Neural crest cell (in vitro differentiated cells): Measurements from ENCODE around the gene DCAF11. TPM values are rescaled to one million over a fixed set of nuclear protein-coding genes. Genes with fewer than 3 reads are reported as not detected.

Experiments used
- DNase-seq: peaks from one replicate; pipeline ENCODE4 v3.0.0; 2021; ENCODE audit warnings: low read depth, mixed read lengths, low spot score
- H3K27ac Mint-ChIP-seq: one replicate; pipeline ENCODE4 v1.8.0; 2021; ENCODE audit warnings: mild to moderate bottlenecking, mixed read lengths; ENCODE audit not compliant: unreplicated experiment
- H3K27me3 Mint-ChIP-seq: 2 replicates; pipeline ENCODE4 v1.8.0; 2021; ENCODE audit warnings: low read depth, mild to moderate bottlenecking, mixed read lengths
- H3K36me3 Mint-ChIP-seq: 2 replicates; pipeline ENCODE4 v1.8.0; 2021; ENCODE audit warnings: low read depth, mild to moderate bottlenecking, mixed read lengths
- H3K4me1 Mint-ChIP-seq: 2 replicates; pipeline ENCODE4 v1.8.0; 2021; ENCODE audit warnings: mixed read lengths
- H3K4me3 Mint-ChIP-seq: one replicate; pipeline ENCODE4 v1.8.0; 2021; ENCODE audit warnings: mild to moderate bottlenecking, mixed read lengths
- H3K9me3 Mint-ChIP-seq: 2 replicates; pipeline ENCODE4 v1.8.0; 2021; ENCODE audit warnings: mixed read lengths
- CTCF ChIP-seq: fragments of 200-600 bp; sonication (generic); conservative IDR thresholded peaks from 2 replicates; pipeline ENCODE4 v1.5.0; 2021; ENCODE audit warnings: antibody characterized with exemption, mild to moderate bottlenecking
- total RNA-seq: library from RNA; stranded (reverse); gene quantifications from 2 replicates; pipeline ENCODE4 v1.2.1, GENCODE V29; 2021

The DCAF11 gene
- total RNA-seq, 1 donor from 2014 or later = 53.9 TPM

GRCh38 chr14:24146453-24146977 lies 31.9 kb downstream of the DCAF11 start, which contains the start of gene PSME2:
TSS of gene PSME2 (minus strand) at chr14:24146610. CDS start at chr14:24146581, 29 bp downstream.
- DNase-seq = peak; percentile 95
- Mint-ChIP-seq H3K9me3 (no peaks in the 10 kb centered on the region), H3K4me1 (peaks cover 31% of the 10 kb centered on the region), H3K27me3 (no peaks in the 10 kb centered on the region), H3K36me3 (no peaks in the 10 kb centered on the region), H3K4me3 (peak within 1 kb of the TSS; percentile 99), H3K27ac (peak within 1 kb of the TSS; percentile 91)
- no peak for TF ChIP-seq CTCF

- peak; percentile 93 for DNase-seq
- H3K4me1 Mint-ChIP-seq = peaks cover 25% of the 10 kb centered on the region
- no peaks in the 10 kb centered on the region for H3K36me3 Mint-ChIP-seq
- TF ChIP-seq CTCF = no peak
- H3K9me3 Mint-ChIP-seq = no peaks in the 10 kb centered on the region
- H3K27ac Mint-ChIP-seq = peak within 1 kb of the TSS; percentile 91
- peak within 1 kb of the TSS; percentile 99 for H3K4me3 Mint-ChIP-seq
- H3K27me3 Mint-ChIP-seq = no peaks in the 10 kb centered on the region
Observed at GRCh38 chr14:24146978-24147760, 32.6 kb downstream of the DCAF11 start, which contains the start of gene RNF31. TSS of gene RNF31 (plus strand) at chr14:24147498. CDS start at chr14:24147699, 201 bp downstream.

- no peaks in the 10 kb centered on the region for H3K9me3 Mint-ChIP-seq
- peak overlapping the region; percentile 99 for H3K4me3 Mint-ChIP-seq
- TF ChIP-seq CTCF = no peak
- no peak for DNase-seq
- H3K36me3 Mint-ChIP-seq = no peaks in the 10 kb centered on the region
- no peaks in the 10 kb centered on the region for H3K27me3 Mint-ChIP-seq
- peak overlapping the region; percentile 62 for H3K27ac Mint-ChIP-seq
- H3K4me1 Mint-ChIP-seq = peaks cover 25% of the 10 kb centered on the region
Observed at GRCh38 chr14:24147761-24148428, 33.3 kb downstream of the DCAF11 start.

GRCh38 chr14:24149302-24149969 lies 34.9 kb downstream of the DCAF11 start:
- H3K36me3 Mint-ChIP-seq = peaks cover under 1% of the 10 kb centered on the region
- H3K27ac Mint-ChIP-seq = no peak overlapping the region
- peak overlapping the region; percentile 99 for H3K4me3 Mint-ChIP-seq
- no peaks in the 10 kb centered on the region for H3K27me3 Mint-ChIP-seq
- DNase-seq = no peak
- no peak for TF ChIP-seq CTCF
- no peaks in the 10 kb centered on the region for H3K9me3 Mint-ChIP-seq
- H3K4me1 Mint-ChIP-seq = peaks cover 25% of the 10 kb centered on the region

- DNase-seq = no peak
- Mint-ChIP-seq H3K27ac (no peak overlapping the region), H3K27me3 (no peaks in the 10 kb centered on the region), H3K4me3 (no peak overlapping the region), H3K4me1 (peaks cover 25% of the 10 kb centered on the region), H3K36me3 (peaks cover 2% of the 10 kb centered on the region), H3K9me3 (no peaks in the 10 kb centered on the region)
- TF ChIP-seq CTCF = no peak
Observed at GRCh38 chr14:24150061-24150460, 35.5 kb downstream of the DCAF11 start.
